Thyroid gland (tissue), 4 donors: ENCODE data around the gene TSHZ2. TPM values are rescaled to one million over a fixed set of nuclear protein-coding genes. Genes with fewer than 3 reads are reported as not detected.
"Not testable (repeated sequence)": the region's sequence is repeated elsewhere in the genome, so short reads cannot be mapped to it uniquely, and the experiment has no call there.

ENCODE experiments used
- DNase-seq, 2 donors: peaks; one replicate each; pipeline ENCODE4 v3.0.0-alpha.2; 2019
- H3K27ac ChIP-seq, 3 donors: fragments of 200-600 bp; sonication (generic); 1 replicate in 2 of 3; 2 replicates in 1 of 3; pipeline ENCODE4 v1.5.1; 2016 to 2019; ENCODE audit warnings: mild to moderate bottlenecking in 1 of 3, moderate library complexity in 1 of 3
- H3K27me3 ChIP-seq: fragments of 200-600 bp; sonication (generic); one replicate; pipeline ENCODE4 v1.5.1; 2019
- H3K36me3 ChIP-seq, 2 donors: fragments of 200-600 bp; sonication (generic); one replicate each; pipeline ENCODE4 v1.5.1; 2016 to 2019
- H3K4me1 ChIP-seq, 2 donors: fragments of 200-600 bp; sonication (generic); one replicate each; pipeline ENCODE4 v1.5.1; 2017 to 2019
- H3K4me3 ChIP-seq, 3 donors: fragments of 200-600 bp; sonication (generic); replicated peaks in 1 of 3; 1 replicate in 2 of 3; 2 replicates in 1 of 3; pipeline ENCODE4 v1.5.1; 2016; ENCODE audit warnings: mild to moderate bottlenecking in 1 of 3
- H3K9me3 ChIP-seq: fragments of 200-600 bp; sonication (generic); one replicate; pipeline ENCODE4 v1.5.1; 2017
- POLR2A ChIP-seq, 2 donors: fragments of 450-650 bp; IDR thresholded peaks; one replicate each; pipeline ENCODE4 v1.6.1; 2017; ENCODE audit warnings: antibody characterized with exemption in 2 of 2, mild to moderate bottlenecking in 2 of 2, moderate library complexity in 1 of 2
- WGBS, 2 donors: methylation state at CpG; one replicate each; pipeline ENCODE4 v1.1.5; 2017; 5-methylcytosine and 5-hydroxymethylcytosine counted together
- intact Hi-C: fragments of 100-400 bp; cut with DNase I; formaldehyde crosslinking; loops from one replicate; pipeline ENCODE4 v1.15.1; 2023
- total RNA-seq, 4 donors: library from RNA; depleted of rRNA; stranded (reverse); fragments of >200 nt; gene quantifications; one replicate each; pipeline ENCODE4 v1.2.3, GENCODE V29; 2016
- TF ChIP-seq, protein P1 (sequence below), 6 experiments: fragments of 200-600 bp in 3 of 6; fragments of 450-650 bp in 3 of 6; sonication (generic) in 3 of 6; IDR thresholded peaks; one replicate each; pipeline ENCODE4 v1.5.1; 2016 to 2019; ENCODE audit warnings: antibody characterized with exemption in 6 of 6, mild to moderate bottlenecking in 2 of 6, inconsistent platforms in 1 of 6, moderate library complexity in 1 of 6

The TSHZ2 gene
- total RNA-seq, 4 donors from 2014 or later = 11.0 to 27.9 (median 14.0) TPM

DNA sequence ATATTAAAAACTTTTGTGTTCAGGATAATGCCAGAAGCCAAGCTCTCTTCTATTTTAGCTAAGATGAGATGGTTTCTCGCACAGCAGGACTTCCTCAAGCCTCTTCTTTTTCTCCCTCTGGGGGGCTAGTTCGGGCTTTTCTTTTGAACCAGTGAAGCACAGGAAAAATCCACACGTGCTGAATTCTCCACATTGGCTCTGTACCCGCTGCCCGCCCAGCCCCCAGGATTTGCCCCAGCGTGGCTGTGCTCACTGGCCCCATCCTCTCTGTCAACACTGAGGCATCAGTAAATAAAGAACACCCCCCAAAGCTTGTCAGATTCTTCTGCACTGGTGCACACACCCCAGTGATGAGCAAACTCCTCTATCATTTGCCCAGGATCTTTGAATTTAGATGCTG is 388.7 kb downstream of the TSHZ2 start:
- Histone ChIP-seq H3K9me3 (no peaks in the 10 kb centered on the region), H3K27ac (no peak overlapping the region), H3K27me3 (no peaks in the 10 kb centered on the region), H3K4me1 (peaks cover 8 to 14% of the 10 kb centered on the region in 2 donors), H3K4me3 (no peak overlapping the region), H3K36me3 (no peaks in the 10 kb centered on the region)
- 55 to 75% methylated on average over 6 of the region's 6 CpGs for whole genome bisulfite sequencing, 2 donors
- DNase-seq = no peak
- TF ChIP-seq, protein P1, sequence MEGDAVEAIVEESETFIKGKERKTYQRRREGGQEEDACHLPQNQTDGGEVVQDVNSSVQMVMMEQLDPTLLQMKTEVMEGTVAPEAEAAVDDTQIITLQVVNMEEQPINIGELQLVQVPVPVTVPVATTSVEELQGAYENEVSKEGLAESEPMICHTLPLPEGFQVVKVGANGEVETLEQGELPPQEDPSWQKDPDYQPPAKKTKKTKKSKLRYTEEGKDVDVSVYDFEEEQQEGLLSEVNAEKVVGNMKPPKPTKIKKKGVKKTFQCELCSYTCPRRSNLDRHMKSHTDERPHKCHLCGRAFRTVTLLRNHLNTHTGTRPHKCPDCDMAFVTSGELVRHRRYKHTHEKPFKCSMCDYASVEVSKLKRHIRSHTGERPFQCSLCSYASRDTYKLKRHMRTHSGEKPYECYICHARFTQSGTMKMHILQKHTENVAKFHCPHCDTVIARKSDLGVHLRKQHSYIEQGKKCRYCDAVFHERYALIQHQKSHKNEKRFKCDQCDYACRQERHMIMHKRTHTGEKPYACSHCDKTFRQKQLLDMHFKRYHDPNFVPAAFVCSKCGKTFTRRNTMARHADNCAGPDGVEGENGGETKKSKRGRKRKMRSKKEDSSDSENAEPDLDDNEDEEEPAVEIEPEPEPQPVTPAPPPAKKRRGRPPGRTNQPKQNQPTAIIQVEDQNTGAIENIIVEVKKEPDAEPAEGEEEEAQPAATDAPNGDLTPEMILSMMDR (IDR thresholded peaks at IDR 0.05) = no peak
- no peak for TF ChIP-seq POLR2A (IDR thresholded peaks at IDR 0.05)
- intact Hi-C loops = no loop called here

DNA sequence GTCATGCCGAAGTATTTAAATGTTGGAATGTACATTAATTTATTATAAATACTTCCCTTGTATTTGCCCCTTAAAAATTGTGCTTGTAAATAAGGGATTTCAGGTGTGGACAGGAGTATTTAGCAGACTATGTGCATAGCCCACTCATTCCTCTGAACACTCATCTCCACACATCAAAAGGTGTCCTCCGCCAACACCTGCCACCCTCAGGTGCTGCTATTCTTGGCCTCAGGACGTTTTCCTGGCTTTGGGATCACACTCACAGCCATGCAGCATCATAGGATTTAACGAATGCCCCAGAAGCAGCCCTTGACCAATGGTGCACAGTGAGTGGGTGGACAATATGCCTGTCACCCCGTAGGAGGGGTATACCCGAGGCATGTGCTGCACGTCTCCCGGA is 390.6 kb downstream of the TSHZ2 start:
- peaks cover 8 to 19% of the 10 kb centered on the region in 2 donors for H3K4me1 ChIP-seq
- no peaks in the 10 kb centered on the region for H3K36me3 ChIP-seq
- H3K9me3 ChIP-seq = no peaks in the 10 kb centered on the region
- TF ChIP-seq, protein P1 (IDR thresholded peaks at IDR 0.05) = no peak
- no peak for TF ChIP-seq POLR2A (IDR thresholded peaks at IDR 0.05)
- intact Hi-C loops = no loop called here
- H3K4me3 ChIP-seq = no peak overlapping the region
- H3K27ac ChIP-seq = no peak overlapping the region
- 90 to 97% methylated on average over 8 of the region's 8 CpGs for WGBS, 2 donors
- no peak for DNase-seq
- no peaks in the 10 kb centered on the region for H3K27me3 ChIP-seq

DNA sequence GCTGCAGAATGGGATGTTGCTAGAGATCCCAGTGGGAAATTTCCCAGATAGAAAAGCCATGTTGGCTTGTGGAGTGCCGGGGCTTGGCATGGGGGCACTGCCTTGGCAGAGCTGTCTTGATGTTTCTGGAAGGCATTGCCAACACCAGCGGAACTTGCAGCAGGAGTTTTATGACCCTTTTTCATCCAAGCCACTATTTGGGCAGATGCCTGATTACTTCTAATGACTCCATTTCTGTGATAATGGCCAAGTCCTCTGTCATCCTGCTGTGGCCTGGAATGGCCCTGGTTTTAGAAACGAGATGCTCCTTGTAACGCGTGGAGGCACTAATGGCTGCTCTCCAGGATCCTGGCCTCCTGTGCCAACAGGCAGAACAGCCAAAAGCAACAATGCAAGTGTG is 392.5 kb downstream of the TSHZ2 start:
- Histone ChIP-seq H3K36me3 (no peaks in the 10 kb centered on the region), H3K27ac (no peak overlapping the region), H3K27me3 (no peaks in the 10 kb centered on the region), H3K4me1 (peaks cover 8 to 19% of the 10 kb centered on the region in 2 donors), H3K9me3 (no peaks in the 10 kb centered on the region), H3K4me3 (no peak overlapping the region)
- no peak for TF ChIP-seq POLR2A (IDR thresholded peaks at IDR 0.05)
- TF ChIP-seq, protein P1 (IDR thresholded peaks at IDR 0.05) = no peak
- intact Hi-C loops = no loop called here
- WGBS, 2 donors = 54 to 83% methylated on average over 5 of the region's 5 CpGs
- peak in 1 of 2 donors; percentile 15 for DNase-seq

DNA sequence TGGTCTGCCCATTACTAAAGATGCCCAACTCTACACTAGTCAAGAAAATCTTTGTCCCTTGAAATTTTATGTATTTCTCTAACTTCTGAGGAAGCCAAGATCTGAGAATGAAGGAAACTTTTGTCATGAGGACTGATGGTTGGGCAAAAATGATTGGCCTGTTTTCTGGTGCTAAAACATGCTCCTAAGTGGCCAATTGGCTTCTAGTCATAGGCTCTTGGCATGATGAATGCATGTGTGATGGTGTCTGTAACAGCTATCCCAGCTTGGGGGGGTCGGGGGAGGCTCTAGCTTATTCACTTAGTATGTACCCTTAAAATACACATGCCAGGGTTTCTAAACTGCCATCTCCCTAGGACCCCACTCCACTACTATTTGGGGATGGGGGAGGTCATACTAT is 392.9 kb downstream of the TSHZ2 start:
- TF ChIP-seq, protein P1 (IDR thresholded peaks at IDR 0.05) = no peak
- no peak for TF ChIP-seq POLR2A (IDR thresholded peaks at IDR 0.05)
- no peak overlapping the region for H3K27ac ChIP-seq
- no peak overlapping the region for H3K4me3 ChIP-seq
- H3K9me3 ChIP-seq = no peaks in the 10 kb centered on the region
- intact Hi-C loops = no loop called here
- H3K4me1 ChIP-seq = peaks cover 8 to 19% of the 10 kb centered on the region in 2 donors
- WGBS, 2 donors = 65 to 78% methylated on average over 1 of the region's 1 CpG
- no peaks in the 10 kb centered on the region for H3K36me3 ChIP-seq
- DNase-seq = no peak
- no peaks in the 10 kb centered on the region for H3K27me3 ChIP-seq

DNA sequence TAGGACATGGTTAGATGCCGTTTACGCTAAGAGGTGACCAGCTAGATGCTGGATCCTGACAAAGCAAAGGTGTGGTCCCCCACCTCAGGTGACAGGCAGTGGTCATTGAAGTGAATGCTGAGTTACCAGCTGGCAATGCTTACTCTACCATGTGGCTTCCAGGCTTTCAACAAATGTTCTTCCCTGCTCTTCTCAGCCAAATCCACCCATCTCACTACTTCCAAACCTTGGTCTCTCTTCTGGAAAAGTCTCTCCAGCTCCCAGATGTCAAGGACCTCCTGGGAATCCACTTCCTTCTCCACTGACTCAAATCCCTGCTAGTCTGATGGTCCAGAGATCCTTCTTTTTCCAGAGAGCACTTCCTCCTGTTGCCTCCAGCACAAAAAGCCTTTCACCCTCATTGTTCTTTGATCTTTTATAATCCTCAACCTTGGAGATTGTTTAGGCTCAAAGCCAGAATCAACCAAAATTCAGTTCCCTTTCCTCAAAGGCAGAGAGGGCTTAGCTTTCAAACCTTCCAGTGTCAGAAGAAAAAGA is 393.4 kb downstream of the TSHZ2 start:
- 94 to 100% methylated on average over 2 of the region's 2 CpGs for WGBS, 2 donors
- H3K27me3 ChIP-seq = no peaks in the 10 kb centered on the region
- H3K36me3 ChIP-seq = no peaks in the 10 kb centered on the region
- H3K4me3 ChIP-seq = no peak overlapping the region
- DNase-seq = no peak
- H3K27ac ChIP-seq = peak overlapping the region in 1 of 3 donors; percentile 36
- no peaks in the 10 kb centered on the region for H3K9me3 ChIP-seq
- peaks cover 8 to 19% of the 10 kb centered on the region in 2 donors for H3K4me1 ChIP-seq
- intact Hi-C loops = no loop called here
- TF ChIP-seq POLR2A (IDR thresholded peaks at IDR 0.05) = no peak
- TF ChIP-seq, protein P1 (IDR thresholded peaks at IDR 0.05) = no peak

DNA sequence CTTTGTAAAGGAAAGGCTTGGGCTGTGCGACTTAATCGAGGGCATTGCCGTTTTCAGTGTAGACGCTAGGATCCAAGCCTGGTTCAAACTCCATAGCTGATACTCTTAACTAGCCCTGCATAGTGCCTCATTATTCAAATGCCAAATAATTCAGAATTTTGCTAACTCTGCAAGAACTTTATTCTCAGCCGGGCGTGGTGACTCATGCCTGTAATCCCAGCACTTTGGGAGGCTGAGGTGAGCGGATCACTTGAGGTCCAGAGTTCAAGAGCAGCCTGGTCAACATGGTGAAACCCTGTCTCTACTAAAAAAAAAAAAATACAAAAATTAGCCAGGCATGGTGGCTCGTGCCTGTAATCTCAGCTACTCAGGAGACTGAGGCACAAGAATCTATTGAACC is 394.8 kb downstream of the TSHZ2 start:
- DNase-seq, H3K36me3 ChIP-seq, H3K9me3 ChIP-seq, H3K27me3 ChIP-seq, H3K4me3 ChIP-seq, intact Hi-C loops, H3K27ac ChIP-seq: not testable (repeated sequence)
- peaks cover 8 to 19% of the 10 kb centered on the region in 2 donors for H3K4me1 ChIP-seq
- 92 to 94% methylated on average over 8 of the region's 8 CpGs for WGBS, 2 donors
